GM21390 (cell line): ENCODE measurements around the gene INPP5K.
A peak's percentile ranks its signal among the peaks of the same experiment; 100 is the strongest.
"Not testable (repeated sequence)": the region's sequence is repeated elsewhere in the genome, so short reads cannot be mapped to it uniquely, and the experiment has no call there.

Source experiments
- ATAC-seq: cut with Tn5 transposase; IDR thresholded peaks from one replicate; pipeline ENCODE4 v1.9.1; 2021; ENCODE audit not compliant: unreplicated experiment

INPP5K gene

DNA sequence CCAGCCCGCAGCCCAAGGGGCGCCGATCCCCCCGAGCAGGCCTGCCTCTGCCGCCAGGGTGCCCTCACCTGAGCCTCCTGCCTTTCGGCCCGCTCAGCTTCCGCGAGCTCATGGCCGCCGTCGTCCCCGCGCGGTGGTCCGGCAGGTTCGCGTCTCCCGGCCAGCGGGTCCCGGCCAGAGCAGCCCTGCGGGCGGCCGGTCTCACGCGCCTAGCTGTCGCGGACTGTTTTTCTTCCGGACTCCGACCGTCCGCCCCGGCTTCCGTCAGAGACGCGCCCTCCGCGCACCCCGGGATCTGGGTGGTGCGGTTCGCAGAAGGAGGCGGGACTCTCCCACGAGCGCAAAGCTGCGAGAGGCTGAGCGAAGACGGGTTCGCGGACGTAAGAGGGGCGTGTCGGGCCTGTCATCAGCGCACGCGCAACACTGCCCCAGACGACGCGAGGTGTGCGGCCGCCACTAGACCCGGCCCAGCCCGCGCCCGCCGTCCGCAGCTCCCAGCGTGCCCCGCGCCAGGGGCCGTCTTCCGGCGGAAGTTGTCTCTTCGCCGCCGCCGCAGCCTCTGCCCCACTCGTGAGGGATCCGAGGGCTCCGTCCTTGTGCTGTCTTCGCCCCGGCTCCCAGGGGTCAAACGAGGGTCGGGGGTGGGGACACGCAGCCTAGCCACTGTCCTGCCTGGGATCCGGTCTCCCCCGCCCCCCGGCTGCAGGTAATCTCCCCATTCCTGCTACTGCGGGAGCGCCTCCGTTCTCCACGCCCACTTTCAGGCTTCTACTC, at the start of gene INPP5K:
INPP5K (minus strand) TSS at position 225 of the 774 bp plus-strand sequence; CDS start at position 112, 113 bp downstream.
- peak; percentile 84 for ATAC-seq

DNA sequence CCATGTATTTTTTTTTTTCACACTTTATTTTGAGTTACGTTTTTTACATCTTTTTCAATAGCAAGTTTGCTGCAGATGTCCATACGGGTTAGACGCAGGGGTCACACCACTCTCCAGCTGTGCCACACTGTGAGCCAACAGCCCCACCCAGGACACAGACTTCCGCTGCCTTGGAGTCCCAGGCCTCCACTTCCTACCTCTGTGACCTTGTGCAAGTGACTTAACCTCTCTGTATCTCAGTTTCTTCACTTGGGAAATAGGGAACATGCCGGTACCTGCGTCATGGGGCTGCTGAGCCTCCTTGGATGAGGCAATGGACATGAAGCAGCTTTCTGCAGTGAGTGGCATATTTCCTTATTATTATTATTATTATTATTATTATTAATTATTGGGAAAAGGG, 49.5 kb upstream of the INPP5K start:
- ATAC-seq: no peak

- ATAC-seq: no peak
Measured at GRCh38 chr17:1563786-1564613, 47.6 kb upstream of the INPP5K start.

DNA sequence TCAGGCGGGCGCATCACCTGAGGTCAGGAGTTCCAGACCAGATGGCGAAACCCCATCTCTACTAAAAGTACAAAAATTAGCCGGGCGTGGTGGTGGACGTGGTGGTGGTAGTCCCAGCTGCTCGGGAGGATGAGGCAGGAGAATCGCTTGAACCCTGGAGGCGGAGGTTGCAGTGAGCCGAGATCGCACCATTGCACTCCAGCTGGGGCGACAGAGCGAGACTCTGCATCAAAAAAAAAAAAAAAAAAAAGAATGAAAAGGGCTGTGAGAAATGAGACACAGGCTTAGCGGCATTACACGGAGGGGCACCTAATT, 47.0 kb upstream of the INPP5K start:
- not testable (repeated sequence) for ATAC-seq

- ATAC-seq: peak; percentile 26
Measured at GRCh38 chr17:1562176-1562643, 45.8 kb upstream of the INPP5K start.

DNA sequence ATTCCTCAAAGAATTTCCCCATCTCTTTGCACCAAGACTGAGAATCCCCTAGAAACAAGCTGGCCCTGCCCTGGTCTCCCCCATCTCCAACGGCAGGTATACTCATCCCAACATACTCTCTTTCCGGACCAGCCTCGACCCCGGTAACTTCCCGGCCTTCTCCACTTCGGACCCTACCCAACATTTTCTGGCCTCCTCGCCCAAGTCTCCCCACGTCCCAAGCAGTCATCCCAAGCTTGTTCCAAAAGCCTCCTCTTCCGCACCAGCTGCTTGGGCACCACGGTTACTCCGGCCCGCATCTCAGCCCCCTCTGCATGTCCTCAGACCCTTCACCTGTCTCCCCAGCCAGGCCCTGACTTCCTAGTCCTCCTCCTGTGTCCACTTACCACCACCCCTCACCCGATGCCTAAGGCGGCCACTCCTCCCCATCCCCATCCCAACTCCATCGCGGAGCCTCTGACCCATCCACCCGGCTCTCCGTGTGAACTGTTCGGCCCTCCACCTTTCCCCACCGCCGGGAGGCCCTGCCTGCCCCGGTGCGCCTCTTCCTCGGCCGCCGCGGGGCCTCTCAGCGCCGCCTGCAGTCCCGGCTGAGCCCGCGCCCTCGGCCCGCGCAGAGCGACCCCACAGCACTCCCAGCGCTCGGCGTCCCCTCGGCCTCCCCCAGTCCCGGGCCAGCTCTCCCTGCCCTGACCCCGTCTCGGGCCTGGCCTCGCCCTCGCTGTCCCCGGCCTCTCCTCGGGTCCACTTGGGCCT, 45.2 kb upstream of the INPP5K start:
- peak; percentile 16 for ATAC-seq

GRCh38 chr17:1560858-1561355, 44.5 kb upstream of the INPP5K start:
- no peak for ATAC-seq

DNA sequence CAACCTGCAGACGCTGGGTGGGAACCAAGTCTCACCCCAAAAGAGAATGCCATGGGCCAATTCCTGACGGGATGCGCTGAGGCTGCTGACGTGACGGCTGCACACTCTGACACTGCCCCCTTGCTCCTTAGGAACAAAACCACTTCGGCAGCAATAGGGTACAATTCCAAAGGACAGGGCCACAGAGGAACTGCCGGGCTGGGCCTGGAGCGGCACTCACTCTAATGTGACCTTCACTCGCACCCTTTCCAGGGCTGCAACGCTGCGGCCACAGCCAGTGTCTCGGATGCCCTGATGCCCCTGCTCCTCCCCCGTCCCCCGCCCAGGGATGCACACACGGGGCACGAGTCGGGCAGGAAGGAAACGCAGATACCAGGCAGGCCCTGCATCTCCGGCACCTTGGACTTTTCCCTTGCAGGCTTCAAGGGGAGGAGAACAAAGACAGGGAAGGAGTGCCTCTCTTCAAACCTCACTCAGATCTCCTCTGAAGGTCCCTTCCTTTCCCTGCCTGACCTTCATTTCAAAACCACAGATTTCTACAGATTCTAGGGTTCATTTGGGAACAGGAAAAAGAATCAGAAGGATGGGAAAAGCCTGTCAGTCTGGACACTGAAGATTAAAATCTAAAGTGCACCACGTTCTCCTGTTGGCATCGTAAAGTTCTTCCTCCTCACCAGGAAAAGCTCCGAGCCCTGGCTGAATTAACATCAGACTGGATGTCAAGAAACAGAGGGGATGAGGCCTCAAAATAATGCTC, 43.9 kb upstream of the INPP5K start:
- no peak for ATAC-seq

GRCh38 chr17:1559047-1560043, 42.9 kb upstream of the INPP5K start:
- no peak for ATAC-seq

GRCh38 chr17:1558401-1558800, 42.0 kb upstream of the INPP5K start:
- ATAC-seq: no peak

DNA sequence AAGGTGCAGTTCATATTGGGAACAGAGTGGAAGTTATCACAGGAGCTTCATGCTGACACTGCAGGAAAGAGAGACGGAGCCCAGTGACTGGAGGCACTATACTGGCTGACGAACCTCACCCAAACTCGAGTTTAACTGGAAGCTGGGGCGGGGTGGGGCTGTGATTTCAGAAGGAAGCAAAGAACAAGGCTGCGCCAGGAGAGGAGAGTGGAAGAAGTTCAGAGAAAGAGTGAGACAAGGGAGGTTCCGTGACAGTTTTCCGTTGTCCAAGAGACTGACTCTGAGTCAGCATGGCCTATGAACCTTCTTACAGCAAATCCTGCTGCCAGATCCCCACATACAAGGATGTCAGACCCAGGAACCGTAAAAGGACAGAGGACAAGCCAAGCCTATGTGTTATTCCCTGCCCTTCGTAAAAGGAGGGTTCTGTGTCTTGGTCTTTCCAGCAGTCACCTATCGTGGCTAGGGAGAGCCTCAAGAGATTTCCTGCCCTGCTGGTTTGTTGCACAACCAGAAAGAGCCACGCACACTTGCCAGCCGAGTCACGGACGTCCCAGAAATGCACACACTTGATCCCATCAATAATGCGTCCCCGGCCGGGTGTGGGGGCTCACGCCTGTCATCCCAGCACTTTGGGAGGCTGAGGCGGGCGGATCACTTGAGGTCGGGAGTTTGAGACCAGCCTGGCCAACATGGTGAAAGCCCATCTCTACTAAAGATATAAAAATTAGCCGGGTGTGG, 41.1 kb upstream of the INPP5K start:
- no peak for ATAC-seq

DNA sequence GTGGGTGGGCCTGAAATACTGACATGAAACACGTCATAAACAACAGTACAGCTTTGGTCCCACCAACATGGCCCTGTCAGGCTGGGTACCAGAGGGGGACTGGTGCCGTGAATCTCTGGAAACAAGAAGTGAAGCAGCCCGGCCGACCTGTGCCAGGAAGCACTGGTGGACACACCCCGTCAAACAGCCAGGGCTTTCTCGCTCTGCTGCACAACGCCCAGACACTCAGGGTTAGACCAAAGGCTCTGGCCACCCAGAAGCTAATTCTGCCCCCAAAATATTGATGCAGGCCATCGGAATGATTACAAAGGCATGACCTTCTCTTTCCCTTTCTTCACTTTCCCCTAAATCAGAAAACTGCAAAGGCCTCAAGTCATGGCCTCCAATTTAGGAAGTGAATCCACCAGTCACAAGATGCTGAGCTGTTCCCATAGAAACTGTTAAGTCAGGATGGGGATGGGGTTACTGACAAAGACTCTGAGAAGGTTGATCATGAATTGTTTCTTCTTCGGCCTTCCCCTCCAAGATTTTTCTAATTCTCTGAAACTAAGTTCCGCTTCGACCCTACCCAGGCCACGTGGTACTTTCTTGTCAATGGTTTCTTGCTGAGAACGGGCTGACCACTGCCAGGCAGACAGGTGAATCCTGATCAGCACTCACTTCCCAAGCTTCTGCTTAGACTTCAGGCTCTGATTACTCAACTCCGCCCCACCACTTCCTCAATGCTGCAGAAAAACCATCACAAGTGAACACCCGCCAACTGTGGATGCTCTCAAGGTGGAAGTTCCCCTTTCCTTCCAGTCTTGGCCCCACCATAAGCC, 39.4 kb upstream of the INPP5K start:
- no peak for ATAC-seq

- ATAC-seq: no peak
Measured at GRCh38 chr17:1554751-1555540, 38.5 kb upstream of the INPP5K start.

DNA sequence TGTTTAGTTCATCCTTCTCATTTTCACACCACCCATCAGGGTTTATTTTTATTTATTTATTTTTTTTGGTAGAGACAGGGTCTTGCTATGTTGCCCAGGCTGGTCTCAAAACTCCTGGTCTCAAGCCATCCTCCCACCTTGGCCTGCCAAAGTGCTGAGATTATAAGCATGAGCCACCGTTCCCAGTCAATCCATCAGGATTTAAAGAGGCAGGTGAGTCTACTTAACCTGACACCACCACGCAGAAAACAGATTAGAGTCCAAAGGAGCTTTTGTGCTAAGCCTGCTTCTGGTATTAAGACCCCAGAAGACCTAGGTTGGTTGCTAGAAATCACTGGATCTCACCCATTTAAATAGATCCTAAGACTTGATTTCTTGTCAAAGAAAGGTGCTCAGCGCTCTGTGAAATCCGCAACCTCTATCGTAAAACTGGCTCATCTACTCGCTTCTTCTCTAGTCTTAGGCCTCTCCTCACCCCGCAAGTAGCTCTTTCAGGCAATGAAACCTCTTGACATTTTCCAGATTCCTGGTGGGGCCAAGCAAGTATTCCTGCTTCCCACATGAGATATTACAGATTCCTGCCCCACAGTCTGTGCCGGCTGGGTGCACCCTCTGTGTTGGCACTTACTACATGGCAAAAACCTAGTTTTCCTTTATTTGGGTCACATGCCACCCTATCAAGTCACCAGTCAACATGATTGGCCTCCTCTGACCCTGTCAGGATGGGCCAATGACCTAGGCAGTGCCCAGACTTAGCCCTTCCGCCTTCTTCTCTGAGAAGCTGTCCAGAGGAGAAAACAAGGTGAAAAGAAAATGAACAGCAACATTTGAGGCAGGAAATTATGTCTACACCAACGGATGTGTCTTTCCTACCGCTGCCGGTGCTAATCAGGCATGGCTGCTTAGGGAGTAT, 37.2 kb upstream of the INPP5K start:
- ATAC-seq: no peak

DNA sequence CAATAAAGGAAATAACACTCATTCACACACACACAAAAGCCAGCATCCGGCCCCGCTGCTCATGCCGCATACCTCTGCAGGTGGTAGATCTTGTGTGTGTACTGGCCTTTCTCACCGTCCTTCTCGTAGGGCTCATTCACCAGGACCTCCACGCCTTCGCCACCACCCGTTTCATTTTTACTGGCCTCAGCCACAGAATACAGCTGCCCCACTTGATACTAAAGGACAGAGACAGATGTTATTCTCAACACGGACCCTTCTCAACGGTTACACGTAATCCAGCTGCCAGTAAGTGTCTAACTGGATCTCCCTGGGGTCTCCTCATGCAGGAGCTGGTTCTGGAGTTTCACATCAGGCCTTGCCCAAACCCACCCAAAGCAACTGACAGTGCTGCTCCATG, 36.5 kb upstream of the INPP5K start:
- no peak for ATAC-seq

DNA sequence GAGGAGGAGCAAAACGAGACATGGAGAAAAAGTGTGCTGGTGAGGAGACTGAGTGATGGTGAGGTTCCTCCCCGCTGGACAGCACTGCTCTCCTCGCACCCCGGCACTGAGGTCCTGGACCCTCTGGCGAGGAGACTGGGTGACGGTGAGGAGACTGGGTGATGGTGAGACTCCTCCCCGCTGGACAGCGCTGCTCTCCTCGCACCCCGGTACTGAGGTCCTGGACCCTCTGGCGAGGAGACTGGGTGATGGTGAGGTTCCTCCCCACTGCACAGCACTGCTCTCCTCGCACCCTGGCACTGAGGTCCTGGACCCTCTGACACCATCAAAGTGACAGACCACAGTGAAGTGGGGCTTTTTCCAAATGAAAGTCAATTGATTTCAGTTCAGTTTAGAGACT, 35.3 kb upstream of the INPP5K start:
- no peak for ATAC-seq
